Astrocyte (in vitro differentiated cells and primary cell): ENCODE results near the gene MAP7D2. TPM values are rescaled to one million over a fixed set of nuclear protein-coding genes. Genes with fewer than 3 reads are reported as not detected.

ENCODE experiments used
- DNase-seq: peaks from one replicate; pipeline ENCODE4 v3.0.0-alpha.2; 2010; ENCODE audit warnings: low read depth
- FAIRE-seq: peaks from 2 replicates; lab custom pipeline; 2011; peaks lifted over from hg19 to GRCh38; lab: Jason Lieb, UNC
- H2AFZ ChIP-seq: 2 replicates; pipeline ENCODE4 v1.6.0; 2012; ENCODE audit warnings: low read depth, low read length, inconsistent platforms
- H3K27ac ChIP-seq: 2 replicates; pipeline ENCODE4 v1.5.1; 2011; ENCODE audit warnings: low read depth, low read length, inconsistent platforms
- H3K27me3 ChIP-seq: 2 replicates; pipeline ENCODE4 v1.6.0; 2011; ENCODE audit warnings: low read length, inconsistent platforms; ENCODE audit not compliant: insufficient read depth
- H3K36me3 ChIP-seq: 2 replicates; pipeline ENCODE4 v1.5.1; 2011; ENCODE audit warnings: low read length, inconsistent platforms; ENCODE audit not compliant: insufficient read depth
- H3K4me1 ChIP-seq: 2 replicates; pipeline ENCODE4 v1.5.1; 2011; ENCODE audit warnings: low read length, inconsistent platforms; ENCODE audit not compliant: insufficient read depth
- H3K4me2 ChIP-seq: 2 replicates; pipeline ENCODE4 v1.6.0; 2012; ENCODE audit warnings: low read length, inconsistent platforms
- H3K4me3 ChIP-seq: 2 replicates; pipeline ENCODE4 v1.5.1; 2011; ENCODE audit warnings: low read depth, mild to moderate bottlenecking, low read length, inconsistent platforms; ENCODE audit not compliant: insufficient read depth
- H3K79me2 ChIP-seq: 2 replicates; pipeline ENCODE4 v1.6.0; 2012; ENCODE audit warnings: mild to moderate bottlenecking, low read length, inconsistent platforms; ENCODE audit not compliant: insufficient read depth
- H3K9ac ChIP-seq: 2 replicates; pipeline ENCODE4 v1.6.0; 2012; ENCODE audit warnings: mild to moderate bottlenecking, low read length, inconsistent platforms
- H3K9me3 ChIP-seq: 2 replicates; pipeline ENCODE4 v1.5.1; 2012; ENCODE audit warnings: low read depth, mild to moderate bottlenecking, low read length, inconsistent platforms; ENCODE audit not compliant: insufficient read depth
- H4K20me1 ChIP-seq: 2 replicates; pipeline ENCODE4 v1.6.0; 2012; ENCODE audit warnings: low read length, inconsistent platforms; ENCODE audit not compliant: insufficient read depth
- H3K27ac Mint-ChIP-seq: one replicate; pipeline ENCODE4 v1.8.0; 2021; ENCODE audit warnings: mild to moderate bottlenecking, mixed read lengths; ENCODE audit not compliant: unreplicated experiment
- H3K27me3 Mint-ChIP-seq: one replicate; pipeline ENCODE4 v1.8.0; 2021; ENCODE audit warnings: low read depth, mixed read lengths; ENCODE audit not compliant: unreplicated experiment
- H3K36me3 Mint-ChIP-seq: one replicate; pipeline ENCODE4 v1.8.0; 2021; ENCODE audit warnings: low read depth, mixed read lengths; ENCODE audit not compliant: unreplicated experiment
- H3K4me1 Mint-ChIP-seq: one replicate; pipeline ENCODE4 v1.8.0; 2021; ENCODE audit warnings: low read depth, mixed read lengths; ENCODE audit not compliant: unreplicated experiment
- H3K4me3 Mint-ChIP-seq: one replicate; pipeline ENCODE4 v1.8.0; 2021; ENCODE audit warnings: mild to moderate bottlenecking, moderate library complexity, mixed read lengths; ENCODE audit not compliant: unreplicated experiment
- H3K9me3 Mint-ChIP-seq: one replicate; pipeline ENCODE4 v1.8.0; 2021; ENCODE audit warnings: mild to moderate bottlenecking, mixed read lengths; ENCODE audit not compliant: unreplicated experiment
- EZH2 ChIP-seq: IDR thresholded peaks from 2 replicates; pipeline ENCODE4 v1.6.1; 2012; ENCODE audit warnings: mild to moderate bottlenecking, low read length, inconsistent platforms; ENCODE audit not compliant: insufficient read depth
- total RNA-seq: library from RNA; stranded (reverse); gene quantifications from 2 replicates; pipeline ENCODE4 v1.2.1, GENCODE V29; 2021
- TF ChIP-seq, protein P1 (sequence below): IDR thresholded peaks from 2 replicates; pipeline ENCODE4 v1.5.1; 2011; ENCODE audit warnings: low read depth, mild to moderate bottlenecking, inconsistent platforms, low read length, moderate library complexity; ENCODE audit not compliant: insufficient read depth

Gene MAP7D2
- total RNA-seq, 1 donor from 2014 or later, result 1.3 TPM

DNA sequence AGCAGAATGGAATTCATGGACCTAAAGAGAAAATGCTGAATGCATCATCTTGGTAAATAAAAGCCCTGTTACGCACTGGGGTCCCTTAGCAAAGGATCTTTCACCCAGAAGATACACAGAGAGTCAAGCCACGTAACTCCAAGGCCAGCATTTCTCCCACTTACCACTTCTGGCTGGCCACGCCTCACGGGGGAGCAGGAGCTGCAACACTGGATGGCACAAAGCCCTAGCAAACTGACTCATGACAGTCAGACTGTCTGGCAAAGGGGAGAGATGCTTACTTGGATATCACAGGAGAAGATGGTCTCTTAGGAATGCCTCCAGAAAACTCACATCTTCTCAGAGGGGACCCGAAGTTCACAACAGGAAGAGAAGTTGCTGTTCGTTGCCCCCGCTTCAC lies 74.5 kb downstream of the MAP7D2 start:
- Histone ChIP-seq H3K9me3 (no peaks in the 10 kb centered on the region), H3K4me2 (no peak overlapping the region), H3K36me3 (no peaks in the 10 kb centered on the region), H3K9ac (no peak overlapping the region), H4K20me1 (no peaks in the 10 kb centered on the region), H3K27ac (no peak overlapping the region), H2AFZ (no peak overlapping the region), H3K4me1 (no peaks in the 10 kb centered on the region), H3K79me2 (no peaks in the 10 kb centered on the region), H3K27me3 (no peaks in the 10 kb centered on the region), H3K4me3 (no peak overlapping the region)
- TF ChIP-seq, protein P1, sequence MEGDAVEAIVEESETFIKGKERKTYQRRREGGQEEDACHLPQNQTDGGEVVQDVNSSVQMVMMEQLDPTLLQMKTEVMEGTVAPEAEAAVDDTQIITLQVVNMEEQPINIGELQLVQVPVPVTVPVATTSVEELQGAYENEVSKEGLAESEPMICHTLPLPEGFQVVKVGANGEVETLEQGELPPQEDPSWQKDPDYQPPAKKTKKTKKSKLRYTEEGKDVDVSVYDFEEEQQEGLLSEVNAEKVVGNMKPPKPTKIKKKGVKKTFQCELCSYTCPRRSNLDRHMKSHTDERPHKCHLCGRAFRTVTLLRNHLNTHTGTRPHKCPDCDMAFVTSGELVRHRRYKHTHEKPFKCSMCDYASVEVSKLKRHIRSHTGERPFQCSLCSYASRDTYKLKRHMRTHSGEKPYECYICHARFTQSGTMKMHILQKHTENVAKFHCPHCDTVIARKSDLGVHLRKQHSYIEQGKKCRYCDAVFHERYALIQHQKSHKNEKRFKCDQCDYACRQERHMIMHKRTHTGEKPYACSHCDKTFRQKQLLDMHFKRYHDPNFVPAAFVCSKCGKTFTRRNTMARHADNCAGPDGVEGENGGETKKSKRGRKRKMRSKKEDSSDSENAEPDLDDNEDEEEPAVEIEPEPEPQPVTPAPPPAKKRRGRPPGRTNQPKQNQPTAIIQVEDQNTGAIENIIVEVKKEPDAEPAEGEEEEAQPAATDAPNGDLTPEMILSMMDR, result no peak
- TF ChIP-seq EZH2, result no peak
- DNase-seq (no peak), FAIRE-seq (no peak)
- Mint-ChIP-seq H3K27ac (no peak overlapping the region), H3K9me3 (no peaks in the 10 kb centered on the region), H3K4me3 (no peak overlapping the region), H3K4me1 (no peaks in the 10 kb centered on the region), H3K36me3 (no peaks in the 10 kb centered on the region), H3K27me3 (no peaks in the 10 kb centered on the region)

DNA sequence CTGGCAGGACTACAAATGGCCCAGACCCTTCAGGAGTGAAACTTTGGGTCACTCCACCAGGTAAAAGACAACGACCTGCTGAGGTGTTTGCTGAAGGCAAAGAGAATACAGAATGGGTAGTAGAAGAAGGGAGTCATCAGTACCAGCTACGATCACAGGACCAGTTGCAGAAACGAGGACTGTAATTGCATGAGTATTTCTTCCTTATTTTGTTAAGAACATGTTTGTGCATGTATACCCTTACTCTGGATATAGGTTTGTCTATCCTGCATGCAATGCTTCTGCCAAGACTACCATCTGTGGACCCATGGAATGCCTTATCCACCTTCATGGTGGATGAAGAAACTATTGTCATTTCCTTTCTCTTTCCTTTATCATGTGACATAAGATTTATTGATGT lies 77.7 kb downstream of the MAP7D2 start:
- Histone ChIP-seq H3K27me3 (no peaks in the 10 kb centered on the region), H3K27ac (no peak overlapping the region), H3K4me1 (no peaks in the 10 kb centered on the region), H3K4me3 (no peak overlapping the region), H3K79me2 (no peaks in the 10 kb centered on the region), H2AFZ (no peak overlapping the region), H3K9me3 (no peaks in the 10 kb centered on the region), H4K20me1 (no peaks in the 10 kb centered on the region), H3K9ac (no peak overlapping the region), H3K36me3 (no peaks in the 10 kb centered on the region), H3K4me2 (no peak overlapping the region)
- TF ChIP-seq, protein P1, result no peak
- TF ChIP-seq EZH2, result no peak
- H3K9me3 Mint-ChIP-seq, result no peaks in the 10 kb centered on the region
- H3K36me3 Mint-ChIP-seq, result no peaks in the 10 kb centered on the region
- FAIRE-seq (peak; percentile 89), DNase-seq (no peak)
- H3K27me3 Mint-ChIP-seq, result no peaks in the 10 kb centered on the region
- H3K4me1 Mint-ChIP-seq, result no peaks in the 10 kb centered on the region
- H3K4me3 Mint-ChIP-seq, result no peak overlapping the region
- H3K27ac Mint-ChIP-seq, result no peak overlapping the region

DNA sequence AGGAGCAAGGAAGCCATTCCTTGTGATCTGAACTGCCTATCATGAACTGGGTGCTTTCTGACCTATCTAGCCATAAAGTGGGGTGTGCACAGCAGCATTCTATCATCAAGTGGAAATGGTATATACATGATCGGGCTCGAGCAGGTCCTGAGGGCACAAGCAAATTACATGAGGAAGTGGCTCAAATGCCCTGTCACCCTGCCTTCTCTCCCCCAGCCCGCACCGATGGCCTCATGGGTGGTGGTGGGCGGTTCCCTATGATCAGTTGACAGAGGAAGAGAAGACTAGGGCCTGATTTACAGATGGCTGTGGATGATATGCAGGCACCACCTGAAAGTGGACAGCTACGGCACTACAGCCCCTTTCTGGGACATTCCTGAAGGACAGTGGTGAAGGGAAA lies 79.5 kb downstream of the MAP7D2 start:
- FAIRE-seq (no peak), DNase-seq (no peak)
- no peaks in the 10 kb centered on the region for H3K27me3 Mint-ChIP-seq
- Histone ChIP-seq H3K27me3 (no peaks in the 10 kb centered on the region), H3K4me1 (no peaks in the 10 kb centered on the region), H2AFZ (no peak overlapping the region), H3K4me2 (no peak overlapping the region), H3K79me2 (no peaks in the 10 kb centered on the region), H3K36me3 (no peaks in the 10 kb centered on the region), H4K20me1 (no peaks in the 10 kb centered on the region), H3K27ac (no peak overlapping the region), H3K9me3 (no peaks in the 10 kb centered on the region), H3K9ac (no peak overlapping the region), H3K4me3 (no peak overlapping the region)
- H3K36me3 Mint-ChIP-seq, result no peaks in the 10 kb centered on the region
- no peaks in the 10 kb centered on the region for H3K9me3 Mint-ChIP-seq
- no peaks in the 10 kb centered on the region for H3K4me1 Mint-ChIP-seq
- no peak overlapping the region for H3K4me3 Mint-ChIP-seq
- TF ChIP-seq, protein P1, result no peak
- no peak for TF ChIP-seq EZH2
- H3K27ac Mint-ChIP-seq, result no peak overlapping the region
